OCI-LY7 (cell line): ENCODE data around the gene ELP6. TPM values are rescaled to one million over a fixed set of nuclear protein-coding genes. Genes with fewer than 3 reads are reported as not detected.

Experiments used
- BruUV-seq: library from RNA; stranded (reverse); fragments of 400-500 nt; replicated peaks from 2 replicates; lab custom pipeline; 2021; lab: Mats Ljungman, UMichigan
- CTCF ChIA-PET: fragments of 300-600 bp; sonication (Branson Sonifier 250); formaldehyde crosslinking; loops from one replicate; lab custom pipeline; 2022; ENCODE audit warnings: antibody characterized with exemption; ENCODE audit not compliant: unreplicated experiment; lab: Charles Lee
- POLR2A ChIA-PET: fragments of 300-600 bp; sonication (Branson Sonifier 250); formaldehyde crosslinking; loops from one replicate; lab custom pipeline; 2022; ENCODE audit warnings: antibody characterized with exemption; lab: Charles Lee
- DNase-seq: peaks from one replicate; pipeline ENCODE4 v3.0.0-alpha.2; 2015; ENCODE audit warnings: low spot score
- H2AFZ ChIP-seq: fragments of 200-600 bp; sonication (generic), shearing (Covaris generic); 2 replicates; pipeline ENCODE4 v1.6.1; 2014; ENCODE audit warnings: mild to moderate bottlenecking, antibody characterized with exemption, low read length, moderate library complexity
- H3K27ac ChIP-seq: fragments of 200-600 bp; sonication (generic); 2 replicates; pipeline ENCODE4 v1.5.1; 2014; ENCODE audit warnings: mixed run types, low read depth, mild to moderate bottlenecking, moderate library complexity, low read length, inconsistent platforms; ENCODE audit not compliant: poor library complexity, severe bottlenecking
- H3K36me3 ChIP-seq: fragments of 200-600 bp; sonication (generic); 2 replicates; pipeline ENCODE4 v1.6.1; 2014; ENCODE audit warnings: mild to moderate bottlenecking, antibody characterized with exemption, low read length, moderate library complexity, mixed read lengths; ENCODE audit not compliant: insufficient read depth
- H3K4me1 ChIP-seq: fragments of 200-600 bp; sonication (generic); 2 replicates; pipeline ENCODE4 v1.5.1; 2014; ENCODE audit warnings: mild to moderate bottlenecking, low read length; ENCODE audit not compliant: insufficient read depth, poor library complexity, severe bottlenecking
- H3K4me2 ChIP-seq: fragments of 200-600 bp; sonication (generic); 2 replicates; pipeline ENCODE4 v1.6.1; 2014; ENCODE audit warnings: mild to moderate bottlenecking, low read length
- H3K4me3 ChIP-seq: fragments of 200-600 bp; sonication (generic); 2 replicates; pipeline ENCODE4 v1.5.1; 2014; ENCODE audit warnings: mild to moderate bottlenecking, low read depth, low read length; ENCODE audit not compliant: poor library complexity, severe bottlenecking
- H3K79me2 ChIP-seq: fragments of 200-600 bp; sonication (generic); 2 replicates; pipeline ENCODE4 v1.6.1; 2016; ENCODE audit warnings: low read depth, mild to moderate bottlenecking, low read length, moderate library complexity, mixed read lengths; ENCODE audit not compliant: insufficient read depth
- H3K9me2 ChIP-seq: fragments of 200-600 bp; sonication (generic); 2 replicates; pipeline ENCODE4 v1.6.1; 2016; ENCODE audit warnings: mild to moderate bottlenecking, low read length, mixed read lengths; ENCODE audit not compliant: insufficient read depth
- H3K9me3 ChIP-seq: fragments of 200-600 bp; sonication (generic); 2 replicates; pipeline ENCODE4 v1.6.1; 2014; ENCODE audit warnings: mild to moderate bottlenecking, mixed run types, low read length, mixed read lengths
- H4K20me1 ChIP-seq: fragments of 200-600 bp; sonication (generic); 2 replicates; pipeline ENCODE4 v1.6.1; 2014; ENCODE audit warnings: mild to moderate bottlenecking, antibody characterized with exemption, low read length, moderate library complexity, mixed read lengths; ENCODE audit not compliant: insufficient read depth
- CTCF ChIP-seq: fragments of 200-600 bp; sonication (generic); conservative IDR thresholded peaks from 2 replicates; pipeline ENCODE4 v1.5.1; 2014; ENCODE audit warnings: mild to moderate bottlenecking, antibody characterized with exemption, low read length, moderate library complexity, mixed read lengths
- EZH2phosphoT487 ChIP-seq: fragments of 200-600 bp; sonication (generic); IDR thresholded peaks from 2 replicates; pipeline ENCODE4 v1.6.1; 2018; ENCODE audit warnings: low read depth, borderline replicate concordance, mild to moderate bottlenecking, mixed run types, antibody characterized with exemption, low read length, moderate library complexity, mixed read lengths
- intact Hi-C: fragments of 100-400 bp; cut with micrococcal nuclease; formaldehyde crosslinking; loops from one replicate; pipeline ENCODE4 v1.10.0; 2022; ENCODE audit not compliant: unreplicated experiment
- total RNA-seq, 2 experiments: library from RNA; depleted of rRNA in 1 of 2; stranded (reverse); fragments of >200 nt in 1 of 2; shearing (Covaris generic) in 1 of 2; gene quantifications; 2 replicates each; pipeline ENCODE4 v1.2.3, GENCODE V29; 2014 to 2022

Gene ELP6
- total RNA-seq, 2 experiments from 2014 or later, result 91.5 to 92.5 TPM

DNA sequence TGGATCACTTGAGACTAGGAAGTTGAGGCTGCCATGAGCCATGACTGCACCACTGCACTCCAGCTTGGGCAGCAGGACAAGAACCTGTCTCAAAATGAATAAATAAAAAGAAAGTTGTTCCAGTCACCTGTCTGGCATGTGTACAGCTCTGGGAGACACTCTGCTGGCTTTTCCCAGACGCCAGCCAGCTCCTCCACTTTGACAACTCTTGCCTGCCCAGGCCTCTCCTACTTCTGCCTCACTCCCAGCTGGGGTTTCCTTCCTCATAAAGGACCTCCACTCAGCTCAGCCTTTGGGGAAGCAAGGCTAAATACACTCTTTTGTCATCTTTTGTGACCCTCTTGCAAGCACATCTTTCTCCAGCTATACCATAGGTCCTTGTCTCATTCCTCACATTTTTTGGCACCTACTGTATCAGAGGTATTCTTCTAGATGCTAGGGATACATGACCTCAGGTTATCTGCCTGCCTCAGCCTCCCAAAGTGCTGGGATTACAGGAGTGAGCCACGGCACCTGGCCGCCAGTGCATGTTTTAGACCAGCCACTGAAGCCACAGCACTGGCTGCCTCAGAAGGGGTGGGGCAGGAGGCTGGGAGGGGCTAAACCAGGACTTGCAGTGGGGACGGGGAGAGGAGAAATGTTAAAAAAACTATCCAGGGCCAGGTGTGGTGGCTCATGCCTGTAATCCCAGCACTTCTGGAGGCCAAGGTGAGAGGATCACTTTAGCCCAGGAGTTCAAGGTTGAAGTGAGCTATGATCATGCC, 10.0 kb upstream of the ELP6 start:
- H3K27ac ChIP-seq, result no peak overlapping the region
- ChIA-PET CTCF (interaction anchor here (0.9 to 1.6 kb wide), 2 partner anchors 265 to 627 kb away, joined by 5 read pairs; no protein-coding TSS in a partner anchor), POLR2A (no interaction called here)
- no peak for DNase-seq
- intact Hi-C loops, result loop anchor here (5.0 kb wide), 2 partner anchors 279 to 469 kb away; partner anchors contain the start of gene DHX30
- H3K9me3 ChIP-seq, result no peaks in the 10 kb centered on the region
- TF ChIP-seq CTCF (no peak), EZH2phosphoT487 (no peak)
- no peaks in the 10 kb centered on the region for H3K9me2 ChIP-seq
- no peaks in the 10 kb centered on the region for H4K20me1 ChIP-seq
- H3K4me3 ChIP-seq, result no peak overlapping the region
- no peak overlapping the region; the same call in 1 of the 2 replicates for H2AFZ ChIP-seq
- BruUV-seq, result no TSS peak
- no peaks in the 10 kb centered on the region for H3K4me1 ChIP-seq
- no peaks in the 10 kb centered on the region for H3K36me3 ChIP-seq
- no peak overlapping the region for H3K4me2 ChIP-seq
- no peaks in the 10 kb centered on the region for H3K79me2 ChIP-seq

GRCh38 chr3:47522082-47522987, 8.8 kb upstream of the ELP6 start:
- H4K20me1 ChIP-seq, result no peaks in the 10 kb centered on the region
- DNase-seq, result peak; percentile 93
- no peak overlapping the region for H3K27ac ChIP-seq
- H2AFZ ChIP-seq, result peak overlapping the region; percentile 94
- peak; percentile 86 for TF ChIP-seq CTCF
- TF ChIP-seq EZH2phosphoT487, result no peak
- POLR2A ChIA-PET, result interaction anchor here (0.6 to 1.2 kb wide), 4 partner anchors 28 to 303 kb away, joined by 3 read pairs; no protein-coding TSS in a partner anchor
- no TSS peak for BruUV-seq
- H3K36me3 ChIP-seq, result no peaks in the 10 kb centered on the region
- no peaks in the 10 kb centered on the region for H3K79me2 ChIP-seq
- H3K4me2 ChIP-seq, result peak overlapping the region; percentile 5; the same call in 1 of the 2 replicates
- H3K4me3 ChIP-seq, result no peak overlapping the region
- CTCF ChIA-PET, result interaction anchor here (0.6 to 1.6 kb wide), 3 partner anchors 56 to 628 kb away, joined by 3 to 5 read pairs (median 4); no protein-coding TSS in a partner anchor
- no peaks in the 10 kb centered on the region for H3K9me2 ChIP-seq
- H3K9me3 ChIP-seq, result no peaks in the 10 kb centered on the region
- intact Hi-C loops, result loop anchor here (1.0 to 5.0 kb wide), 5 partner anchors 267 to 629 kb away; partner anchors contain the start of gene DHX30
- no peaks in the 10 kb centered on the region for H3K4me1 ChIP-seq
